Loucy (cell line): ENCODE data around the gene RNPEPL1.

Experiments used
- H2AFZ ChIP-seq: fragments of 200-600 bp; sonication (generic); 2 replicates; pipeline ENCODE4 v1.6.0; 2016; ENCODE audit warnings: antibody characterized with exemption, mild to moderate bottlenecking, low read length, moderate library complexity
- H3F3A ChIP-seq: fragments of 200-600 bp; 2 replicates; pipeline ENCODE4 v1.6.0; 2016; ENCODE audit warnings: antibody characterized with exemption, low read depth, mild to moderate bottlenecking
- H3K27me3 ChIP-seq: fragments of 200-600 bp; sonication (generic); 2 replicates; pipeline ENCODE4 v1.6.1; 2014; ENCODE audit warnings: low read length, mild to moderate bottlenecking; ENCODE audit not compliant: insufficient read depth, poor library complexity, severe bottlenecking
- H3K36me3 ChIP-seq: fragments of 200-600 bp; sonication (generic); 2 replicates; pipeline ENCODE4 v1.6.1; 2016; ENCODE audit warnings: low read length; ENCODE audit not compliant: insufficient read depth
- H3K4me1 ChIP-seq: fragments of 200-600 bp; sonication (generic); 2 replicates; pipeline ENCODE4 v1.5.1; 2014; ENCODE audit warnings: low read length, mild to moderate bottlenecking; ENCODE audit not compliant: insufficient read depth, poor library complexity, severe bottlenecking
- H3K4me2 ChIP-seq: fragments of 200-600 bp; sonication (generic); 2 replicates; pipeline ENCODE4 v1.6.0; 2014; ENCODE audit warnings: antibody characterized with exemption, low read length, low read depth, mild to moderate bottlenecking; ENCODE audit not compliant: poor library complexity, severe bottlenecking
- H3K4me3 ChIP-seq: fragments of 200-600 bp; sonication (generic); 2 replicates; pipeline ENCODE4 v1.5.1; 2014; ENCODE audit warnings: low read length, mild to moderate bottlenecking, mixed read lengths; ENCODE audit not compliant: poor library complexity, severe bottlenecking
- H3K79me2 ChIP-seq: fragments of 200-600 bp; sonication (generic); 2 replicates; pipeline ENCODE4 v1.6.1; 2014; ENCODE audit warnings: low read length; ENCODE audit not compliant: insufficient read depth
- H3K9ac ChIP-seq: fragments of 200-600 bp; sonication (generic); 2 replicates; pipeline ENCODE4 v1.6.0; 2014; ENCODE audit warnings: mild to moderate bottlenecking, low read depth, low read length, moderate library complexity; ENCODE audit not compliant: poor library complexity, severe bottlenecking
- H3K9me2 ChIP-seq: fragments of 200-600 bp; sonication (generic); replicated peaks from 2 replicates; pipeline ENCODE4 v1.6.1; 2016; ENCODE audit warnings: low read depth, low read length, mixed read lengths
- H3K9me3 ChIP-seq: fragments of 200-600 bp; sonication (generic); 2 replicates; pipeline ENCODE4 v1.6.1; 2014; ENCODE audit warnings: mild to moderate bottlenecking, antibody characterized with exemption, low read length, low read depth; ENCODE audit not compliant: insufficient read depth
- H4K20me1 ChIP-seq: fragments of 200-600 bp; sonication (generic); 2 replicates; pipeline ENCODE4 v1.6.0; 2014; ENCODE audit warnings: antibody characterized with exemption, low read length, mild to moderate bottlenecking; ENCODE audit not compliant: insufficient read depth, poor library complexity, severe bottlenecking
- CTCF ChIP-seq: fragments of 200-600 bp; sonication (generic); conservative IDR thresholded peaks from 2 replicates; pipeline ENCODE4 v1.5.1; 2014; ENCODE audit warnings: mild to moderate bottlenecking, antibody characterized with exemption, low read length
- EZH2phosphoT487 ChIP-seq: fragments of 200-600 bp; IDR thresholded peaks from 2 replicates; pipeline ENCODE4 v1.6.1; 2018; ENCODE audit warnings: antibody characterized with exemption, mild to moderate bottlenecking, moderate library complexity, borderline replicate concordance

Gene RNPEPL1

GRCh38 chr2:240599141-240599583 is 30.9 kb downstream of the RNPEPL1 start:
- Histone ChIP-seq H2AFZ (no peak overlapping the region), H3F3A (no peaks in the 10 kb centered on the region), H3K4me1 (no peaks in the 10 kb centered on the region), H3K9me2 (no peaks in the 10 kb centered on the region), H3K9ac (no peak overlapping the region), H3K4me2 (no peak overlapping the region), H3K9me3 (no peaks in the 10 kb centered on the region), H3K79me2 (no peaks in the 10 kb centered on the region), H3K27me3 (no peaks in the 10 kb centered on the region), H3K4me3 (no peak overlapping the region), H3K36me3 (peaks cover 11% of the 10 kb centered on the region; the same call in 1 of the 2 replicates), H4K20me1 (peaks cover 5% of the 10 kb centered on the region)
- TF ChIP-seq CTCF = no peak
- no peak for TF ChIP-seq EZH2phosphoT487

- H3K27me3 ChIP-seq = no peaks in the 10 kb centered on the region
- H3K36me3 ChIP-seq = peaks cover 11% of the 10 kb centered on the region; the same call in 1 of the 2 replicates
- peaks cover 5% of the 10 kb centered on the region for H4K20me1 ChIP-seq
- no peaks in the 10 kb centered on the region for H3F3A ChIP-seq
- no peaks in the 10 kb centered on the region for H3K79me2 ChIP-seq
- no peak overlapping the region for H2AFZ ChIP-seq
- H3K4me2 ChIP-seq = no peak overlapping the region
- TF ChIP-seq CTCF (no peak), EZH2phosphoT487 (no peak)
- H3K9me3 ChIP-seq = no peaks in the 10 kb centered on the region
- H3K9ac ChIP-seq = no peak overlapping the region
- no peak overlapping the region for H3K4me3 ChIP-seq
- no peaks in the 10 kb centered on the region for H3K4me1 ChIP-seq
- H3K9me2 ChIP-seq = no peaks in the 10 kb centered on the region
Observed at GRCh38 chr2:240600451-240600961, 32.2 kb downstream of the RNPEPL1 start.

GRCh38 chr2:240601061-240601830 is 33.0 kb downstream of the RNPEPL1 start:
- H3K9me2 ChIP-seq = no peaks in the 10 kb centered on the region
- no peaks in the 10 kb centered on the region for H3F3A ChIP-seq
- H3K9ac ChIP-seq = no peak overlapping the region
- H3K36me3 ChIP-seq = peaks cover 11% of the 10 kb centered on the region; the same call in 1 of the 2 replicates
- no peaks in the 10 kb centered on the region for H3K4me1 ChIP-seq
- no peak overlapping the region for H2AFZ ChIP-seq
- no peaks in the 10 kb centered on the region for H3K9me3 ChIP-seq
- H3K79me2 ChIP-seq = no peaks in the 10 kb centered on the region
- H4K20me1 ChIP-seq = no peaks in the 10 kb centered on the region
- TF ChIP-seq EZH2phosphoT487 (no peak), CTCF (no peak)
- no peak overlapping the region for H3K4me3 ChIP-seq
- H3K4me2 ChIP-seq = no peak overlapping the region
- no peaks in the 10 kb centered on the region for H3K27me3 ChIP-seq
